Thyroid gland (tissue), 4 donors: ENCODE data around the gene SSR2.

Source experiments
- POLR2A ChIP-seq, 2 donors: fragments of 450-650 bp; IDR thresholded peaks; one replicate each; pipeline ENCODE4 v1.6.1; 2017; ENCODE audit warnings: antibody characterized with exemption in 2 of 2, mild to moderate bottlenecking in 2 of 2, moderate library complexity in 1 of 2
- TF ChIP-seq, protein P1 (sequence below), 6 experiments: fragments of 200-600 bp in 3 of 6; fragments of 450-650 bp in 3 of 6; sonication (generic) in 3 of 6; IDR thresholded peaks; one replicate each; pipeline ENCODE4 v1.5.1; 2016 to 2019; ENCODE audit warnings: antibody characterized with exemption in 6 of 6, mild to moderate bottlenecking in 2 of 6, inconsistent platforms in 1 of 6, moderate library complexity in 1 of 6

DNA sequence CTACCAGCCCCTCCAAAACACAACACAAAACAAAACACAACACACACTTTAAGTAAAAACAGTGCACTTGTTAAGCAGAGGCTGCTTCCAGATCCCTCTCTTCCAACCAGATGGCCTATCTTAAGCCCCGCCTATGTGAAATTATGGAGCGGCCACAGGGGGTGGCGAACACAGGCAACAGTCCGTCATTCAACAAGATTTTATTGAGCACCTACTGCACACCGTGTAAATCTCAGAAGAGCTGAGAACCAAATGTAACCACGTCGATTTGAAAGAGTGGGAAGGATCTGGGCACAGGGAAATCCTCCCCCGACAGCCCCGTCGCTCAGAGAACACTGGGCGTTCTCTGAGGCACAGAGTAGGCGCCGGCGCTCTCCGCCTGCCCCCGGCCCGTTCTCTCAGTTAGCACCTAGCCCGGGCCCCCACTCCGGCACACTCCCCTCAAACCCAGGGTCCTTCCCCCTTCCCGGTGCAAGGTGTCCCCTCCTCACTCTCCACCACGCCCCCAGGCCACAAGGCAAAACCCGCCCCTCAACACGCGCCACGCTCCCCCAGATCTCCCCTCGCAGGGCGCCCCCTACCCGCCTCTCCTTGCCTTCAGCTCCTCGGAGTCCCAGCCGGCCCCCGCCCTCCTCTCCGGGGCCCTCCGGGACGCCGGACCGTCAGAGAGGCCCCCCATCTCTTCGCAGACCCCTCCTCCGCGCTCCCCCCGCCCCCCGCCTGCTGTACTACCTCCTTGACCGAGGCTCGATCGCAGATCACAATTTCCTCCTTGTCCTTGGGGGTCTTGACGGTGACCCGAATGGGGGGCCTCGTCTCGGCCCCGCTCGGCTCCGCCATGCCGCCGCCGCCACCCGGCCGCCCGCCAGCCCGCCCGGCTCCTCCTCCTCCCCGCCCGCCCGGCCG, 32.4 kb upstream of the SSR2 start:
- TF ChIP-seq POLR2A (IDR thresholded peaks at IDR 0.05), result peak in 1 of 2 donors; percentile 28
- TF ChIP-seq, protein P1, sequence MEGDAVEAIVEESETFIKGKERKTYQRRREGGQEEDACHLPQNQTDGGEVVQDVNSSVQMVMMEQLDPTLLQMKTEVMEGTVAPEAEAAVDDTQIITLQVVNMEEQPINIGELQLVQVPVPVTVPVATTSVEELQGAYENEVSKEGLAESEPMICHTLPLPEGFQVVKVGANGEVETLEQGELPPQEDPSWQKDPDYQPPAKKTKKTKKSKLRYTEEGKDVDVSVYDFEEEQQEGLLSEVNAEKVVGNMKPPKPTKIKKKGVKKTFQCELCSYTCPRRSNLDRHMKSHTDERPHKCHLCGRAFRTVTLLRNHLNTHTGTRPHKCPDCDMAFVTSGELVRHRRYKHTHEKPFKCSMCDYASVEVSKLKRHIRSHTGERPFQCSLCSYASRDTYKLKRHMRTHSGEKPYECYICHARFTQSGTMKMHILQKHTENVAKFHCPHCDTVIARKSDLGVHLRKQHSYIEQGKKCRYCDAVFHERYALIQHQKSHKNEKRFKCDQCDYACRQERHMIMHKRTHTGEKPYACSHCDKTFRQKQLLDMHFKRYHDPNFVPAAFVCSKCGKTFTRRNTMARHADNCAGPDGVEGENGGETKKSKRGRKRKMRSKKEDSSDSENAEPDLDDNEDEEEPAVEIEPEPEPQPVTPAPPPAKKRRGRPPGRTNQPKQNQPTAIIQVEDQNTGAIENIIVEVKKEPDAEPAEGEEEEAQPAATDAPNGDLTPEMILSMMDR (IDR thresholded peaks at IDR 0.05), result no peak
